ENCODE results near the gene FEM1A. TPM values are rescaled to one million over a fixed set of nuclear protein-coding genes. Genes with fewer than 3 reads are reported as not detected.

Gene FEM1A
- total RNA-seq, 1 donor: 8.8 TPM

DNA sequence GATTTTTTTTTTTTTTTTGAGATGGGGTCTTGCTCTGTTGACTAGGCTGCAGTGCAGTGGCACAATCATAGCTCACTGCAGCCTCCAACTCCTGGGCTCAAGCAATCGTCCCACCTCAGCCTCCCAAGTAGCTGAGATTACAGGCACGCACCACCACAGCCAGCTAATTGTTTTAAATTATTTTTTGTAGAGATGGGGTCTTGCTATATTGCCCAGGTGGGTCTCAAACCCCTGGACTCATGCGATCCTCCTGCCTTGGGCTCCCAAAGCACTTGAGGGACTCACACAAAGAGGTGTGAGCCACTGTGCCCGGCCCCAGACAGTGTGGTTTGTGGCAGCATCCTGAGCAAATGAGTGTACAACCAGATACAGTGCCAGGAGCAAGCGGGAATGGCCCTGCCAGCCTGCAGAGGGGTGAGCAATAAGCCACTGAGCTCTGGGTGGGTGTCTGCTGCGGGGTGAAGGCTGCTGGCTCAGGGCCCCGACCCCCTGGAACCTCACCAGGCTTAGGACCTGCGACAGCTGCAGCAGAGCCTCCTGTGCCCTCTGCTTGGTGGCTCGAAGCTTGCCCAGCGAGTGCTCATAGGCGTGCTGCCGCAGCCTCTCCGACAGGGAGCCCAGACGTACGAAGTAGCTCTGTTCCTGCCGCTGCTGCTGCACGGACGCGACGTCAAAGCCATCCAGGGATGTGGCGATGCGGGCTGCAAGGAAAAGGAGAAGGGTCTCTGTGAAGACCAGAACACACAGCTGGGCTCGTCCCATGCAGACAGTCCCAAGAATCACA, 55.8 kb downstream of the FEM1A start:
- DNase-seq (ENCODE audit: low read depth): no peak

DNA sequence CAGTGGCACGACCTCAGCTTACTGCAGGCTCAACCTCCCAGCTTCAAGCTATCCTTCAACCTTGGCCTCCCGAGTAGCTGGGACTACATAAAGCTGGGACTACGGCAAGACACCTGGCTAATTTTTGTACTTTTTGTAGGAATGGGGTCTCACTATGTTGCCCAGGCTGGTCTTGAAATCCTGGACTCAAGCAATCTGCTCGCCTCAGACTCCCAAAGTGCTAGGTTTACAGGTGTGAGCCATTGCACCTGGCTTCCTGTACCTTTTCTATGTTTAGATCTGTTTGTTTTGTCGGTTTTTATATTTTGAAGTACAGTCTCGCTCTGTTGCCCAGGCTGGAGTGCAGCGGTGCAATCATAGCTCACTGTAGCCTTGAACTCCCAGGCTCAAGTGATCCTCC, 57.5 kb downstream of the FEM1A start:
- TF ChIP-seq, protein P1, sequence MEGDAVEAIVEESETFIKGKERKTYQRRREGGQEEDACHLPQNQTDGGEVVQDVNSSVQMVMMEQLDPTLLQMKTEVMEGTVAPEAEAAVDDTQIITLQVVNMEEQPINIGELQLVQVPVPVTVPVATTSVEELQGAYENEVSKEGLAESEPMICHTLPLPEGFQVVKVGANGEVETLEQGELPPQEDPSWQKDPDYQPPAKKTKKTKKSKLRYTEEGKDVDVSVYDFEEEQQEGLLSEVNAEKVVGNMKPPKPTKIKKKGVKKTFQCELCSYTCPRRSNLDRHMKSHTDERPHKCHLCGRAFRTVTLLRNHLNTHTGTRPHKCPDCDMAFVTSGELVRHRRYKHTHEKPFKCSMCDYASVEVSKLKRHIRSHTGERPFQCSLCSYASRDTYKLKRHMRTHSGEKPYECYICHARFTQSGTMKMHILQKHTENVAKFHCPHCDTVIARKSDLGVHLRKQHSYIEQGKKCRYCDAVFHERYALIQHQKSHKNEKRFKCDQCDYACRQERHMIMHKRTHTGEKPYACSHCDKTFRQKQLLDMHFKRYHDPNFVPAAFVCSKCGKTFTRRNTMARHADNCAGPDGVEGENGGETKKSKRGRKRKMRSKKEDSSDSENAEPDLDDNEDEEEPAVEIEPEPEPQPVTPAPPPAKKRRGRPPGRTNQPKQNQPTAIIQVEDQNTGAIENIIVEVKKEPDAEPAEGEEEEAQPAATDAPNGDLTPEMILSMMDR (IDR thresholded peaks at IDR 0.05; ENCODE audit: insufficient read depth, low read length): no peak
- H3K4me3 ChIP-seq (ENCODE audit: low read depth, low read length): no peak overlapping the region
- DNase-seq (ENCODE audit: low read depth): no peak

More for the DNA sequence above, 55.8 kb downstream of the FEM1A start:
- no peak overlapping the region for H3K4me3 ChIP-seq (ENCODE audit: low read depth, low read length)
- TF ChIP-seq, protein P1 (IDR thresholded peaks at IDR 0.05; ENCODE audit: insufficient read depth, low read length): no peak

Small RNA genes lying within 50 kb of the gene (small RNA-seq; reads per million reads assigned to genes)
- gene MIR7-3: not detected

Other genes starting within 250 kb of the FEM1A start
- 0.72 and 1.7 TPM in 2 replicates for gene SEMA6B, start 232.1 kb upstream of the FEM1A start, total RNA-seq (ENCODE audit: low replicate concordance)
- 1.1 and 2.3 TPM in 2 replicates for gene TNFAIP8L1, start 152.2 kb upstream of the FEM1A start, total RNA-seq (ENCODE audit: low replicate concordance)
- gene MYDGF, start 121.4 kb upstream of the FEM1A start, total RNA-seq (ENCODE audit: low replicate concordance): 61.2 and 112 TPM in 2 replicates
- gene DPP9, start 67.9 kb upstream of the FEM1A start, total RNA-seq (ENCODE audit: low replicate concordance): 53.1 and 70.9 TPM in 2 replicates
- 0.65 and 3.2 TPM in 2 replicates for gene TICAM1, start 40.0 kb downstream of the FEM1A start, total RNA-seq (ENCODE audit: low replicate concordance)
- 88.1 and 227 TPM in 2 replicates for gene PLIN3, start 75.9 kb downstream of the FEM1A start, total RNA-seq (ENCODE audit: low replicate concordance)
- gene ARRDC5, start 111.2 kb downstream of the FEM1A start, total RNA-seq (ENCODE audit: low replicate concordance): not detected in 2 replicates
- gene UHRF1, start 117.8 kb downstream of the FEM1A start, total RNA-seq (ENCODE audit: low replicate concordance): 2.3 and 61.8 TPM in 2 replicates
- gene KDM4B, start 177.4 kb downstream of the FEM1A start, total RNA-seq (ENCODE audit: low replicate concordance): 13.5 and 17.3 TPM in 2 replicates

All from fibroblast of the aortic adventitia (primary cell).